SK-N-SH treated with all-trans-retinoic acid at 6 μM for 48 hours (cell line): ENCODE data around the gene RAB8A.

ENCODE experiments used
- ATAC-seq: fragments of 200-7000 bp; cut with Tn5 transposase; 3 replicates; pipeline ENCODE4 v1.9.1; 2020; ENCODE audit warnings: mild to moderate bottlenecking, moderate library complexity
- ARNTL ChIP-seq: fragments of 450-650 bp; formaldehyde crosslinking; IDR thresholded peaks from 2 replicates; pipeline ENCODE4 v1.5.0; 2020; ENCODE audit warnings: low read depth, mild to moderate bottlenecking, moderate library complexity, borderline replicate concordance
- CSDC2 ChIP-seq: fragments of 250-450 bp; sonication (Bioruptor Pico); IDR thresholded peaks from 2 replicates; pipeline ENCODE4 v1.5.0; 2020; ENCODE audit warnings: mild to moderate bottlenecking, moderate library complexity
- ESRRG ChIP-seq: fragments of 250-450 bp; sonication (Bioruptor Pico); IDR thresholded peaks from 2 replicates; pipeline ENCODE4 v1.6.1; 2021; ENCODE audit warnings: mild to moderate bottlenecking
- GLIS3 ChIP-seq: fragments of 250-450 bp; sonication (Bioruptor Pico); IDR thresholded peaks from 2 replicates; pipeline ENCODE4 v1.5.0; 2020; ENCODE audit warnings: mild to moderate bottlenecking, moderate library complexity
- ISL1 ChIP-seq: fragments of 250-450 bp; sonication (Bioruptor Pico); IDR thresholded peaks from 2 replicates; pipeline ENCODE4 v2.1.2; 2022; ENCODE audit warnings: mild to moderate bottlenecking, moderate library complexity
- OSR1 ChIP-seq: fragments of 250-450 bp; sonication (Bioruptor Pico); IDR thresholded peaks from 2 replicates; pipeline ENCODE4 v1.8.0; 2022; ENCODE audit warnings: moderate library complexity, mild to moderate bottlenecking, inconsistent platforms
- PPARA ChIP-seq: fragments of 250-450 bp; sonication (Bioruptor Pico); IDR thresholded peaks from 2 replicates; pipeline ENCODE4 v1.5.0; 2020; ENCODE audit warnings: mild to moderate bottlenecking, borderline replicate concordance
- RARB ChIP-seq: fragments of 250-450 bp; sonication (Bioruptor Pico); IDR thresholded peaks from 2 replicates; pipeline ENCODE4 v1.8.0; 2021; ENCODE audit warnings: mild to moderate bottlenecking, moderate library complexity
- SNAI2 ChIP-seq: fragments of 250-450 bp; sonication (Bioruptor Pico); IDR thresholded peaks from 2 replicates; pipeline ENCODE4 v1.5.0; 2020; ENCODE audit warnings: mild to moderate bottlenecking, moderate library complexity
- TCF4 ChIP-seq: fragments of 250-450 bp; sonication (Bioruptor Pico); IDR thresholded peaks from 2 replicates; pipeline ENCODE4 v1.8.0; 2021; ENCODE audit warnings: mild to moderate bottlenecking, moderate library complexity, borderline replicate concordance
- TOX ChIP-seq: fragments of 250-450 bp; sonication (Bioruptor Pico); IDR thresholded peaks from 2 replicates; pipeline ENCODE4 v1.8.0; 2021; ENCODE audit warnings: mild to moderate bottlenecking, moderate library complexity, borderline replicate concordance
- TSHZ2 ChIP-seq: fragments of 250-450 bp; sonication (Bioruptor Pico); IDR thresholded peaks from 2 replicates; pipeline ENCODE4 v1.5.0; 2020; ENCODE audit warnings: mild to moderate bottlenecking, moderate library complexity
- ZC3H10 ChIP-seq: fragments of 250-450 bp; sonication (Bioruptor Pico); IDR thresholded peaks from 2 replicates; pipeline ENCODE4 v1.5.1; 2021; ENCODE audit warnings: mild to moderate bottlenecking, moderate library complexity
- ZFP3 ChIP-seq: fragments of 250-450 bp; sonication (Bioruptor Pico); IDR thresholded peaks from 2 replicates; pipeline ENCODE4 v1.5.0; 2020; ENCODE audit warnings: mild to moderate bottlenecking, moderate library complexity
- ZFP30 ChIP-seq: fragments of 450-650 bp; formaldehyde crosslinking; IDR thresholded peaks from 2 replicates; pipeline ENCODE4 v1.5.0; 2022; ENCODE audit warnings: mild to moderate bottlenecking, moderate library complexity
- ZNF70 ChIP-seq: fragments of 450-650 bp; formaldehyde crosslinking; IDR thresholded peaks from 2 replicates; pipeline ENCODE4 v1.5.0; 2020; ENCODE audit warnings: mild to moderate bottlenecking, moderate library complexity
- ZNF8 ChIP-seq: fragments of 450-650 bp; formaldehyde crosslinking; IDR thresholded peaks from 2 replicates; pipeline ENCODE4 v1.5.0; 2020; ENCODE audit warnings: mild to moderate bottlenecking, moderate library complexity
- TF ChIP-seq, protein P1 (sequence below): fragments of 250-450 bp; sonication (Bioruptor Pico); IDR thresholded peaks from 2 replicates; pipeline ENCODE4 v1.5.1; 2021; ENCODE audit warnings: mild to moderate bottlenecking, moderate library complexity
- TF ChIP-seq, protein P2 (sequence below): fragments of 250-450 bp; sonication (Bioruptor Pico); IDR thresholded peaks from 2 replicates; pipeline ENCODE4 v1.8.0; 2020; ENCODE audit warnings: mild to moderate bottlenecking, moderate library complexity, borderline replicate concordance

The RAB8A gene

DNA sequence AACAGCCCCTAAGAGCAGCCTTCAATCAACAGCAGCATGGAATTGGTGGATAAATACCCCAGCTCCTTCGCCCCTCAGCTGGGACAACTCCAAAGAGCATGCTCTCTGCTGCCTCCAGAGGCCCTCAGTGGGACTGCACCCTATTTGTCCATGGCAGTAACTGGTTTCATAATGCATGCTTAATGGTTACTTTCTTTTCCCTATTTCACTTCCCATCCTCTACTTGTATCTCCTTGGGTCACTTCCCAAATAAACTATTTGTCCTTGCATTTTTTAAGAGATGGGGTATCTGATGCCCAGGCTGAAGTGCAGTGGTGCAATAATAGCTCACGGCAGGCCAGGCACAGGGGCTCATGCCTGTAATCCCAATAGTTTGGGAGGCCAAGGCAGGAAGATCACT, 48.9 kb upstream of the RAB8A start:
- peak; percentile 49 for ATAC-seq
- no peak for TF ChIP-seq ZFP30 (CRISPR knock-in tag)

DNA sequence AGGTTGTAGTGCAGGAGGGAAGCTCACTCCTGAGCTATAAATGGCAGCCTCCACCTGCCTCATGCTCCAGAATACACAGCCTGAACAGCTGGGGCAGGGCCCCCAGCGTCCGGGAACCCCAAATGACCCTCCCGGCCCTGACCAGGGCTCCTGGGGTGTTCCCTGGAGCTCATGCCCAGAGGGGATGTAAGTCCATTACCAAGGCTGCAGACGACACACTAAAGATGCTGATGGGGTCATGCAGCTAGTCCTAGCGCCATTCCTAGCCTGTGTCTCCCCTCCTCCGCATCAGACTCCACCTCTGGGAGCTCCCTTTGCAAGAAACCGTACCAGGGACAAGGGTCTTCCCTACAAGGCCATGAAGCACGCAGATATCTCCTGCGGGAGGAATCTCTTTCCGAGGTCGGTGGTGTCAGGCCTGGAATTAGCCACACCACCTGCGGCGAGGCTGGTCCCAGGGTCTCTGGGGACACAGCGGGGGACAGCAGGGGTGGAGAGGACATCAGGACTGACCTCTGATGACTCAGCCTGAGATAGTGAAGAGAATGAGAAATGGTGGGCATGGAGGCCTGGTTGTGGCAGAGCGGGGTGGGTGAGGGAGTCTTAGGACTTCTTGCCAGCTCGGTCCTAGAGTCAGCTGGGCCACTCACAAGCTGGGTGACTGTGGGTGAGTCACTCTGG, 47.3 kb upstream of the RAB8A start:
- TF ChIP-seq GLIS3 (CRISPR knock-in tag) (no peak), SNAI2 (CRISPR knock-in tag) (no peak), ZFP30 (CRISPR knock-in tag) (no peak), RARB (CRISPR knock-in tag) (no peak), ISL1 (CRISPR knock-in tag) (no peak)
- TF ChIP-seq, protein P1, sequence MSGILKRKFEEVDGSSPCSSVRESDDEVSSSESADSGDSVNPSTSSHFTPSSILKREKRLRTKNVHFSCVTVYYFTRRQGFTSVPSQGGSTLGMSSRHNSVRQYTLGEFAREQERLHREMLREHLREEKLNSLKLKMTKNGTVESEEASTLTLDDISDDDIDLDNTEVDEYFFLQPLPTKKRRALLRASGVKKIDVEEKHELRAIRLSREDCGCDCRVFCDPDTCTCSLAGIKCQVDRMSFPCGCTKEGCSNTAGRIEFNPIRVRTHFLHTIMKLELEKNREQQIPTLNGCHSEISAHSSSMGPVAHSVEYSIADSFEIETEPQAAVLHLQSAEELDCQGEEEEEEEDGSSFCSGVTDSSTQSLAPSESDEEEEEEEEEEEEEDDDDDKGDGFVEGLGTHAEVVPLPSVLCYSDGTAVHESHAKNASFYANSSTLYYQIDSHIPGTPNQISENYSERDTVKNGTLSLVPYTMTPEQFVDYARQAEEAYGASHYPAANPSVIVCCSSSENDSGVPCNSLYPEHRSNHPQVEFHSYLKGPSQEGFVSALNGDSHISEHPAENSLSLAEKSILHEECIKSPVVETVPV (CRISPR knock-in tag): no peak

DNA sequence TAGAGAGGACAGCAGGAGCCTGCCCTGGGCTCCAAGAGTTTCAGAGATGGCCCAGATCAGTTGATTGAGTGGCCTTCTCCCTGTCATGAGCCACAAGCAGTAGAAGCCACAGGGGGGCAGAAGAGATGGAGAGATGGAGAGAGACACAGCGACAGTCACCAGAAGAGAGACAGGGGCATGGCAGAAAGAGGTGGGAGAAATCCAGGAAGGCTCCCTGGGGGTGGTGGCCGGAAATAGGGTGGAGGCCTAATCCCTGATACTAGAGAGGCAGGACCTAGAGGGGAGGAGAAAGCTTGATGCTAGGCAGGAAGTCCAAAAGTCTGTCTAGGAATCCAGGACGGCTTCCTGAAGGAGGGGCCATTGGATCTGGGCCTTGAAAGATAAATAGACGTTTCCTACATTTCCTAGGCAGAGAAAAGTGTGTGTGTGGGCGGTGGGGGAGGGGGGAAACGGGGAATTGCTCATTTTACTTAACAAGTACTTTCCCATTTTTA, 45.0 kb upstream of the RAB8A start:
- no peak for TF ChIP-seq SNAI2 (CRISPR knock-in tag)
- TF ChIP-seq PPARA (CRISPR knock-in tag): no peak
- TF ChIP-seq ZC3H10 (CRISPR knock-in tag): no peak
- peak; percentile 42; the same call in 2 of the 3 replicates for ATAC-seq

More for the DNA sequence above, 47.3 kb upstream of the RAB8A start:
- ATAC-seq: peak; percentile 10; the same call in 1 of the 3 replicates

DNA sequence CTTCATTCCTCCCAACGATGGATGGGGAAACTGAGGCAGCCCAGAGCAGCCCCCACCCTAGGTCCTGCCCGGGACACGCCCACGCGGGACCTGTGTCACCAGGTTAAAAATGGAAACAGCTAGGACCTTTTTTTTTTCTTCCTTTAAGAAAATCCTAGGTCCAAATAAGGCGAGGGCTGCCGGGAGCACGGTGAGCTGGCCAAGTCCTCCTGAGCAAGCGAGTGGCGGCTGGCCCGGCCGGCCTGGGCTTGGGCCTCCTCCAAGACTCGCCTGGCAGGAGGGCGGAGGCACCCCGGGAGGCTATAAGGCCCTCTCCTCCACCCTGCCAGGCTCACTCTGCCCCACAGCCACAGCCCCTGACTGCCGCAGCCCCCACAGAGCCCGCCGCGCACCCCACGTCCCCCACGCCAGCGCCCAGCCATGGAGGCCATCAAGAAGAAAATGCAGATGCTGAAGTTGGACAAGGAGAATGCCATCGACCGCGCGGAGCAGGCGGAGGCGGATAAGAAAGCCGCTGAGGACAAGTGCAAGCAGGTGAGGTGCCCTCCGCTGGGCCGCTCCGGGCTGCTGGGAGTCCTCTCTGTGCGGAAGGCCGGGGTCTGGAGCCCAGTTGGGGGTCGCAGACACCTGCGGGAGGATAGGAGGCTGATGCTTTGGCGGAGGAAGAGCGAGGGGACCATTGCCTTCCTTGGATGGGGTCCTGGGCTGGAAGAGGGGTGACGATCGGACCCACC, 44.3 kb upstream of the RAB8A start:
- peak; percentile 49; the same call in 2 of the 3 replicates for ATAC-seq
- TF ChIP-seq ZFP30 (CRISPR knock-in tag): no peak
- TF ChIP-seq ISL1 (CRISPR knock-in tag): no peak
- TF ChIP-seq RARB (CRISPR knock-in tag): no peak
- no peak for TF ChIP-seq ESRRG (CRISPR knock-in tag)
- TF ChIP-seq, protein P2, sequence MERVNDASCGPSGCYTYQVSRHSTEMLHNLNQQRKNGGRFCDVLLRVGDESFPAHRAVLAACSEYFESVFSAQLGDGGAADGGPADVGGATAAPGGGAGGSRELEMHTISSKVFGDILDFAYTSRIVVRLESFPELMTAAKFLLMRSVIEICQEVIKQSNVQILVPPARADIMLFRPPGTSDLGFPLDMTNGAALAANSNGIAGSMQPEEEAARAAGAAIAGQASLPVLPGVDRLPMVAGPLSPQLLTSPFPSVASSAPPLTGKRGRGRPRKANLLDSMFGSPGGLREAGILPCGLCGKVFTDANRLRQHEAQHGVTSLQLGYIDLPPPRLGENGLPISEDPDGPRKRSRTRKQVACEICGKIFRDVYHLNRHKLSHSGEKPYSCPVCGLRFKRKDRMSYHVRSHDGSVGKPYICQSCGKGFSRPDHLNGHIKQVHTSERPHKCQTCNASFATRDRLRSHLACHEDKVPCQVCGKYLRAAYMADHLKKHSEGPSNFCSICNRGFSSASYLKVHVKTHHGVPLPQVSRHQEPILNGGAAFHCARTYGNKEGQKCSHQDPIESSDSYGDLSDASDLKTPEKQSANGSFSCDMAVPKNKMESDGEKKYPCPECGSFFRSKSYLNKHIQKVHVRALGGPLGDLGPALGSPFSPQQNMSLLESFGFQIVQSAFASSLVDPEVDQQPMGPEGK (CRISPR knock-in tag): no peak
- TF ChIP-seq GLIS3 (CRISPR knock-in tag): no peak
- TF ChIP-seq TOX (CRISPR knock-in tag): no peak
- TF ChIP-seq ZNF70 (CRISPR knock-in tag): no peak
- no peak for TF ChIP-seq TSHZ2 (CRISPR knock-in tag)

GRCh38 chr19:16068696-16069259, 42.9 kb upstream of the RAB8A start:
- TF ChIP-seq OSR1 (no peak), GLIS3 (CRISPR knock-in tag) (no peak)
- ATAC-seq: no peak

DNA sequence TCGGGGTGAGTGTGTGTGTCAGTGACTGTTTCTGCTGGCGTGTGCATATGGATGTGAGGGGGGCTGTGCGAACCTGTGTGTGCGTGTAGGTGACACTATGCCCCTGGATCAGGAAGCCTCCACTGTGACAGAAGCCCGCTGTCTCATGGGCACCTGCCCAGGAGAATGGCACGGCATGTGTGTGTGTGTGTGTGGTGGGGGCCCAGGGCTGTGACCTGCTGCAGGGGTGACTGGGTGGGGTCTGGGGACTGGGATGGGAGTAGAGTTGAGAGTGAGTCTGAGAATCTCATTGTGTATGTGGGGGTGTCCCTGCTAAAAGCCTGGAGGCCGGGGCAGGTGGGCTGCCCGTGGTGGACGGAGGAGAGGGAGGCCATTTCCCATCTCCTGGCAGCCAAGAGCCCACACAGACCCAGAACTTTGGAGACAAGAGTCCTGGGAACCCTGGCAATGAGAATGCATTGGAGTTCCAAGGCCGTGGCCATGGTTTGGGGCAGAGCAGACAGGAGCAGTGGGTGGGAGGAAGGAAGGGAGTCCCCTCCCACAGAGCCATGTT, 41.8 kb upstream of the RAB8A start:
- no peak for ATAC-seq
- TF ChIP-seq ZFP3 (CRISPR knock-in tag) (no peak), TSHZ2 (CRISPR knock-in tag) (no peak), ESRRG (CRISPR knock-in tag) (no peak), SNAI2 (CRISPR knock-in tag) (no peak), ZNF8 (no peak), ZC3H10 (CRISPR knock-in tag) (no peak), TCF4 (CRISPR knock-in tag) (no peak), CSDC2 (CRISPR knock-in tag) (no peak), RARB (CRISPR knock-in tag) (no peak), PPARA (CRISPR knock-in tag) (no peak), ISL1 (CRISPR knock-in tag) (no peak), ARNTL (no peak)
- TF ChIP-seq, protein P1 (CRISPR knock-in tag): no peak
